Thyroid gland (tissue), 4 donors: ENCODE data around the gene ATRIP. TPM values are rescaled to one million over a fixed set of nuclear protein-coding genes. Genes with fewer than 3 reads are reported as not detected.

Source experiments
- DNase-seq, 2 donors: peaks; one replicate each; pipeline ENCODE4 v3.0.0-alpha.2; 2019
- H3K27ac ChIP-seq, 3 donors: fragments of 200-600 bp; sonication (generic); 1 replicate in 2 of 3; 2 replicates in 1 of 3; pipeline ENCODE4 v1.5.1; 2016 to 2019; ENCODE audit warnings: mild to moderate bottlenecking in 1 of 3, moderate library complexity in 1 of 3
- H3K27me3 ChIP-seq: fragments of 200-600 bp; sonication (generic); one replicate; pipeline ENCODE4 v1.5.1; 2019
- H3K36me3 ChIP-seq, 2 donors: fragments of 200-600 bp; sonication (generic); one replicate each; pipeline ENCODE4 v1.5.1; 2016 to 2019
- H3K4me1 ChIP-seq, 2 donors: fragments of 200-600 bp; sonication (generic); one replicate each; pipeline ENCODE4 v1.5.1; 2017 to 2019
- H3K4me3 ChIP-seq, 3 donors: fragments of 200-600 bp; sonication (generic); replicated peaks in 1 of 3; 1 replicate in 2 of 3; 2 replicates in 1 of 3; pipeline ENCODE4 v1.5.1; 2016; ENCODE audit warnings: mild to moderate bottlenecking in 1 of 3
- H3K9me3 ChIP-seq: fragments of 200-600 bp; sonication (generic); one replicate; pipeline ENCODE4 v1.5.1; 2017
- CTCF ChIP-seq, 6 experiments: fragments of 200-600 bp in 3 of 6; fragments of 450-650 bp in 3 of 6; sonication (generic) in 3 of 6; IDR thresholded peaks; one replicate each; pipeline ENCODE4 v1.5.1; 2016 to 2019; ENCODE audit warnings: antibody characterized with exemption in 6 of 6, mild to moderate bottlenecking in 2 of 6, inconsistent platforms in 1 of 6, moderate library complexity in 1 of 6
- POLR2A ChIP-seq, 2 donors: fragments of 450-650 bp; IDR thresholded peaks; one replicate each; pipeline ENCODE4 v1.6.1; 2017; ENCODE audit warnings: antibody characterized with exemption in 2 of 2, mild to moderate bottlenecking in 2 of 2, moderate library complexity in 1 of 2
- WGBS, 2 donors: methylation state at CpG; one replicate each; pipeline ENCODE4 v1.1.5; 2017; 5-methylcytosine and 5-hydroxymethylcytosine counted together
- intact Hi-C: fragments of 100-400 bp; cut with DNase I; formaldehyde crosslinking; loops from one replicate; pipeline ENCODE4 v1.15.1; 2023
- total RNA-seq, 4 donors: library from RNA; depleted of rRNA; stranded (reverse); fragments of >200 nt; gene quantifications; one replicate each; pipeline ENCODE4 v1.2.3, GENCODE V29; 2016

The ATRIP gene
- total RNA-seq, 4 donors from 2014 or later, result 8.4 to 13.9 (median 11.0) TPM

- Histone ChIP-seq H3K27me3 (no peaks in the 10 kb centered on the region), H3K4me3 (no peak overlapping the region), H3K27ac (no peak overlapping the region), H3K9me3 (no peaks in the 10 kb centered on the region), H3K36me3 (no peaks in the 10 kb centered on the region), H3K4me1 (peaks cover 16 to 46% of the 10 kb centered on the region in 2 donors)
- TF ChIP-seq CTCF (IDR thresholded peaks at IDR 0.05) (no peak), POLR2A (IDR thresholded peaks at IDR 0.05) (no peak)
- WGBS, 2 donors, result 94 to 98% methylated on average over 6 of the region's 6 CpGs
- no peak for DNase-seq
- intact Hi-C loops, result no loop called here
These were observed 59.5 kb downstream of the ATRIP start for GRCh38 chr3:48505968-48506504.

GRCh38 chr3:48507256-48508061, 60.9 kb downstream of the ATRIP start:
- H3K27me3 ChIP-seq, result no peaks in the 10 kb centered on the region
- no peaks in the 10 kb centered on the region for H3K9me3 ChIP-seq
- peak in 4 of 6 experiments; percentile 50 to 70 (median 56) for TF ChIP-seq CTCF (IDR thresholded peaks at IDR 0.05)
- no peak for TF ChIP-seq POLR2A (IDR thresholded peaks at IDR 0.05)
- peak overlapping the region in 1 of 3 donors; percentile 4 for H3K27ac ChIP-seq
- H3K4me3 ChIP-seq, result no peak overlapping the region
- no peaks in the 10 kb centered on the region for H3K36me3 ChIP-seq
- H3K4me1 ChIP-seq, result peaks cover 16 to 32% of the 10 kb centered on the region in 2 donors
- peak; percentile 71 to 76 for DNase-seq
- intact Hi-C loops, result no loop called here
- 42 to 43% methylated on average over 8 to 9 of the region's 10 CpGs for WGBS, 2 donors

DNA sequence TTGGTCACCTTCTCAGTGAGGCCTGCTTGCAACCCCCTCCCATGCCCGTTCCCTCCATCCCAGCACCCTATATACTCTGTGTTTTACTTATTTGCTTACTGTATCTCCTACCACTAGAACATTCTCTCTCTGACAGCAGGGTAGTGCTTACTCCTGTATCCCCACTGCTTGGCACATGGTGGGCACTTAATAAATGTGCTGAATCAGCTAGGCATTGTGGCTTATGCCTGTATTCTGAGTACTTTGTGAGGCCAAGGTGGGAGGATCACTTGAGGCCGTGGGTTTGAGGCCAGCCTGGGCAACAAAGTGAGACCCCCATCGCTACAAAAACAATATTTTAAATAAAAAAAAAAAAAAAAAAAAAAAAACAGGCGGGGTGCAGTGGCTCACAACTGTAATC, 65.0 kb downstream of the ATRIP start:
- peaks cover 0 to 10% of the 10 kb centered on the region in 2 donors for H3K4me1 ChIP-seq
- no peak for TF ChIP-seq CTCF (IDR thresholded peaks at IDR 0.05)
- no peak for TF ChIP-seq POLR2A (IDR thresholded peaks at IDR 0.05)
- H3K4me3 ChIP-seq, result no peak overlapping the region
- H3K27me3 ChIP-seq, result no peaks in the 10 kb centered on the region
- intact Hi-C loops, result no loop called here
- H3K27ac ChIP-seq, result no peak overlapping the region
- DNase-seq, result no peak
- H3K9me3 ChIP-seq, result no peaks in the 10 kb centered on the region
- 90 to 97% methylated on average over 4 of the region's 4 CpGs for WGBS, 2 donors
- H3K36me3 ChIP-seq, result no peaks in the 10 kb centered on the region

DNA sequence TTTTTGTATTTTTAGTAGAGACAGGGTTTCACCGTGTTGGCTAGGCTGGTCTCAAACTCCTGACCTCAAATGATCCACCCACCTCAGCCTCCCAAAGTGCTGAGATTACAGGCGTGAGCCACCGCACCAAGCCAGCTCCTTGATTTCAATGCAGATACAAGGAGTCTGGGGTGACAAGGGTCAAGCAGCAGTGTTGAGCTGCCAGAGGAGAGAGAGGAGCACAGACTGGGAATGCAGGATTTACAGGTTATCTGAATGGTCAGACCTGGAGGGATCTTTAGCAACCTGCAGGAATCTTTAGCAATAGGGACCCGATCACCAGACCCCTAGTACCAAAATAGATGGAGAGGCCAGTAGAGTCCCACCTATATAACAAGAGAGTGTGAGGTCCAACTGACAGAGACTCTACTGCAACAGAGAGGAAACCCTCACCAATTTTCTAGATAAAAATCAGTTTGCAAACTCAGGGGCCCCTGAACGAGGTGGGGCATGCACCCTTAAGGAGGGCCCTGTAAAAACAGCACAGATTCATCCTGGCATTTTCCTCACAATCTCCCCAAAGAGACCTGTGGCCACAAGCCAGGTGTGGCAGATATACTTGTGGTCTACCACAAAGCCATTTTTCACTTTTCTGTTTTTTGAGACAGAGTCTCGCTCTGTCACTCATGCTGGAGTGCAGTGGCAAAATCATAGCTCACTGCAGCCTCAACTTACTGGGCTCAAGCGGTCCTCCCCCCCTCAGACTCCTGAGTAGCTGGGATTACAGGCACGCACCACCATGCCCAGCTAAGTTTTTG, 68.1 kb downstream of the ATRIP start:
- 90% methylated on average over 8 of the region's 8 CpGs for WGBS, 2 donors
- Histone ChIP-seq H3K9me3 (no peaks in the 10 kb centered on the region), H3K4me3 (no peak overlapping the region), H3K27me3 (no peaks in the 10 kb centered on the region), H3K27ac (no peak overlapping the region), H3K4me1 (peaks cover 0 to 5% of the 10 kb centered on the region in 2 donors), H3K36me3 (no peaks in the 10 kb centered on the region)
- TF ChIP-seq POLR2A (IDR thresholded peaks at IDR 0.05) (no peak), CTCF (IDR thresholded peaks at IDR 0.05) (no peak)
- DNase-seq, result no peak
- intact Hi-C loops, result no loop called here

Other genes starting within 250 kb of the ATRIP start
- gene CAMP, start 223.2 kb upstream of the ATRIP start, total RNA-seq, result 1 to 10 TPM in 3 of 4 donors, not detected in 1; 4.8 to 6.5 (median 5.4) TPM
- 10 to 100 TPM; 28.5 to 48.7 (median 37.8) TPM for gene ZNF589, start 205.6 kb upstream of the ATRIP start, total RNA-seq
- gene NME6, start 145.4 kb upstream of the ATRIP start, total RNA-seq, result 10 to 100 TPM; 34.3 to 56.6 (median 44.6) TPM
- not detected for gene SPINK8, start 113.1 kb upstream of the ATRIP start, total RNA-seq
- not detected for gene FBXW12, start 74.5 kb upstream of the ATRIP start, total RNA-seq
- 100 to 1,000 TPM; 126 to 216 (median 138) TPM for gene PLXNB1, start 16.7 kb upstream of the ATRIP start, total RNA-seq
- 10 to 100 TPM in 3 of 4 donors, 1 to 10 TPM in 1; 8.6 to 17.0 (median 15.0) TPM for gene CCDC51, start 6.6 kb upstream of the ATRIP start, total RNA-seq
- 100 to 1,000 TPM; 133 to 413 (median 301) TPM for gene TMA7, start 6.5 kb upstream of the ATRIP start, total RNA-seq
- 100 to 1,000 TPM in 3 of 4 donors, 10 to 100 TPM in 1; 100.0 to 120 (median 109) TPM for gene SHISA5, start 57.4 kb downstream of the ATRIP start, total RNA-seq
- 1 to 10 TPM; 2.3 to 4.9 (median 3.2) TPM for gene PFKFB4, start 110.1 kb downstream of the ATRIP start, total RNA-seq
- not detected for gene UCN2, start 117.0 kb downstream of the ATRIP start, total RNA-seq
- gene COL7A1, start 148.6 kb downstream of the ATRIP start, total RNA-seq, result 1 to 10 TPM in 1 of 4 donors, under 1 TPM in 3; 0.34 to 1.0 (median 0.80) TPM
- gene UQCRC1, start 162.9 kb downstream of the ATRIP start, total RNA-seq, result 100 to 1,000 TPM; 223 to 439 (median 295) TPM
- gene TMEM89, start 175.0 kb downstream of the ATRIP start, total RNA-seq, result not detected
- gene SLC26A6, start 188.7 kb downstream of the ATRIP start, total RNA-seq, result 10 to 100 TPM in 2 of 4 donors, 1 to 10 TPM in 2; 7.5 to 19.1 (median 11.4) TPM
- gene CELSR3, start 216.1 kb downstream of the ATRIP start, total RNA-seq, result 1 to 10 TPM in 2 of 4 donors, under 1 TPM in 2; 0.54 to 1.7 (median 1.0) TPM
- 10 to 100 TPM; 21.6 to 32.2 (median 31.7) TPM for gene NCKIPSD, start 239.2 kb downstream of the ATRIP start, total RNA-seq